BJ (cell line): ENCODE data around the gene SOBP. TPM values are rescaled to one million over a fixed set of nuclear protein-coding genes. Genes with fewer than 3 reads are reported as not detected.

Experiments
- CTCF ChIA-PET: fragments of 350-600 bp; formaldehyde crosslinking; extraction: SDS; loops from one replicate; lab custom pipeline; 2021; ENCODE audit warnings: antibody characterized with exemption, inconsistent platforms; lab: Yijun Ruan, JAX
- POLR2A ChIA-PET: fragments of 300-600 bp; sonication (Branson Sonifier 250); formaldehyde crosslinking; extraction: SDS; loops from one replicate; lab custom pipeline; 2021; ENCODE audit warnings: antibody characterized with exemption; lab: Charles Lee
- DNase-seq: peaks from one replicate; pipeline ENCODE4 v3.0.0-alpha.2; 2011; ENCODE audit warnings: low read depth
- H3K27me3 ChIP-seq: 2 replicates; pipeline ENCODE4 v1.6.0; 2011; ENCODE audit warnings: low read length; ENCODE audit not compliant: control insufficient read depth, insufficient read depth
- H3K36me3 ChIP-seq: 2 replicates; pipeline ENCODE4 v1.5.1; 2011; ENCODE audit warnings: low read length; ENCODE audit not compliant: control insufficient read depth, insufficient read depth
- H3K4me3 ChIP-seq: 2 replicates; pipeline ENCODE4 v1.5.1; 2011; ENCODE audit warnings: low read depth, mild to moderate bottlenecking, control low read depth, low read length
- CTCF ChIP-seq: IDR thresholded peaks from 2 replicates; pipeline ENCODE4 v1.5.1; 2011; ENCODE audit warnings: low read depth, mild to moderate bottlenecking, control low read depth, inconsistent platforms, low read length, moderate library complexity; ENCODE audit not compliant: insufficient read depth
- polyA plus RNA-seq: library from polyadenylated mRNA; depleted of rRNA; stranded (reverse); fragments of >200 nt; gene quantifications from 2 replicates; pipeline ENCODE4 v1.2.3, GENCODE V29; 2011

SOBP gene
- polyA plus RNA-seq, 1 experiment: not detected

GRCh38 chr6:107591346-107591745 lies 101.4 kb downstream of the SOBP start:
- ChIA-PET POLR2A (no interaction called here), CTCF (interaction anchor here (1.0 kb wide), 1 partner anchor 563 kb away, joined by 3 read pairs; no protein-coding TSS in a partner anchor)
- TF ChIP-seq CTCF: no peak

GRCh38 chr6:107592806-107593205 lies 102.9 kb downstream of the SOBP start:
- no peak for DNase-seq

More at GRCh38 chr6:107591346-107591745, 101.4 kb downstream of the SOBP start:
- Histone ChIP-seq H3K36me3 (no peaks in the 10 kb centered on the region), H3K27me3 (0 out of 2 replicates have a peak, but pooled peaks cover 2% of the 10 kb centered on the region), H3K4me3 (no peak overlapping the region)
- DNase-seq: no peak

GRCh38 chr6:107594736-107595135 lies 104.8 kb downstream of the SOBP start:
- no peak for DNase-seq

More at GRCh38 chr6:107592806-107593205, 102.9 kb downstream of the SOBP start:
- POLR2A ChIA-PET: no interaction called here
- Histone ChIP-seq H3K4me3 (no peak overlapping the region), H3K36me3 (no peaks in the 10 kb centered on the region), H3K27me3 (0 out of 2 replicates have a peak, but pooled peaks cover 2% of the 10 kb centered on the region)
- CTCF ChIA-PET: no interaction called here
- TF ChIP-seq CTCF: no peak

GRCh38 chr6:107598091-107598490 lies 108.2 kb downstream of the SOBP start:
- H3K4me3 ChIP-seq: no peak overlapping the region
- TF ChIP-seq CTCF: no peak
- no peaks in the 10 kb centered on the region; the same call in 1 of the 2 replicates for H3K27me3 ChIP-seq
- no peaks in the 10 kb centered on the region for H3K36me3 ChIP-seq
- POLR2A ChIA-PET: no interaction called here
- DNase-seq: no peak
- CTCF ChIA-PET: interaction anchor here (0.8 kb wide), 1 partner anchor 280 kb away, joined by 3 read pairs; no protein-coding TSS in a partner anchor

More at GRCh38 chr6:107594736-107595135, 104.8 kb downstream of the SOBP start:
- H3K36me3 ChIP-seq: no peaks in the 10 kb centered on the region
- ChIA-PET CTCF (no interaction called here), POLR2A (no interaction called here)
- no peak overlapping the region for H3K4me3 ChIP-seq
- TF ChIP-seq CTCF: no peak
- no peaks in the 10 kb centered on the region; the same call in 1 of the 2 replicates for H3K27me3 ChIP-seq

- ChIA-PET CTCF (interaction anchor here (0.8 to 1.7 kb wide), 2 partner anchors 22 to 281 kb away, joined by 3 read pairs; no protein-coding TSS in a partner anchor), POLR2A (no interaction called here)
- Histone ChIP-seq H3K27me3 (no peaks in the 10 kb centered on the region; the same call in 1 of the 2 replicates), H3K4me3 (no peak overlapping the region), H3K36me3 (no peaks in the 10 kb centered on the region)
- no peak for TF ChIP-seq CTCF
- DNase-seq: no peak
These were observed 109.1 kb downstream of the SOBP start for GRCh38 chr6:107599043-107599442.
